TTC549 (cell line): ENCODE measurements around the gene DDX42.
"Not testable (repeated sequence)": the region's sequence is repeated elsewhere in the genome, so short reads cannot be mapped to it uniquely, and the experiment has no call there.

Source experiments
- FAIRE-seq: peaks from 2 replicates; lab custom pipeline; 2012; peaks lifted over from hg19 to GRCh38; lab: Jason Lieb, UNC

The DDX42 gene

GRCh38 chr17:63775420-63775819 lies 1.4 kb downstream of the DDX42 start:
- no peak for FAIRE-seq

DNA sequence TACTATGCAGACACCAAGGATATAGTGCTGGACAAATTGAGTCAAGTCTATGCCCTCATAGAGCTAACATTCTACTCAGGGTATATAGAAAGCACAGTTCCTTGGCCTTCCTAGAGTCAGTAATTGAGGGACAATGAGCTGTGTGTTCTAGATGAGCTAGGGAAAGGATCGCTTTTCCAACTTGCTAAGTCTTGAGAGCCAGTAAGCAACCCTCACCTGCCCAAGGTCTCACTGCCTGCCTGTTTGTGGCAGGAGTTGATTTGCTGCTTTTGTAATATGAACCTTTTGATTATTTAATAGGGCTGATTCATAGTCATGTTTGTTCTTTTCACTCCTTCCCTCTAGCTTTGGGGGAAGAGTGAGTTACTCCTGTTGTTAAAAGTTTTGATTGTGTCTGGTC lies 6.5 kb downstream of the DDX42 start:
- no peak for FAIRE-seq

DNA sequence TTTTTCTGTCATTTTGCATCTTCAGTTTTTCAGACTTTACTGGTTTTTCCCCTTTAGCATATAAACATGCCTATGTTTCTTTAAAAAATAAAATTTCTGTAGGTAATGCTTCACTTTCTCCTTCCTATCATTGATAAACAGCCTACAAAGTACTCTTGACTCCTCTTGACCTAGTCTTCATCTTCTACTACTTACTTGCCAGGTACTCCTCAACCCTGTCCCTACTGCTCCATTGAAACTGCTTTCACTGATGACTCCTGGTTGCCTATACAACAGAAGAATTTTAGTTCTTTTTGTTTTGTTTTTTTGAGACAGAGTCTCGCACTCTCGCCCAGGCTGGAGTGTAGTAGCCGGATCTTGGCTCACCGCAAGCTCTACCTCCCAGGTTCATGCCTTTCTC lies 7.0 kb downstream of the DDX42 start:
- no peak for FAIRE-seq

GRCh38 chr17:63783522-63783921 lies 9.6 kb downstream of the DDX42 start:
- FAIRE-seq: no peak

DNA sequence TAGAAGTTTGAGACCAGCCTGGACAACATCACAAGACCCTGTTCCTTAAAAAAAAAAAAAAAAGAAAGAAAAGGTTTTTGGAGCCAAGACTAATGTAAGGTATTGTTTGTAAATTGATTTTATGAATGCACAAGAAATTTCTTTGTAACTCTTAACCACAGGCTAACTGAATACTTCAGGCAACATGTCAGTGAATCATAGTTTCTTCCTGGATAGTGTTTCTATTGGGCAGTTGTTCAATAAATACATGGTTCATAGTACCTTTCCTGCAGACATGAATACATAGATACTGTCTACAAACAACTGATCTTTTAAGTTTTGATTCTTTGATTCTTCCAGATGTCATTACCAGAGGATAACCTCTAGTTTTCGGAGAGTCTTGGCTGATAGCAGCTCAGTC lies 11.6 kb downstream of the DDX42 start:
- no peak for FAIRE-seq

DNA sequence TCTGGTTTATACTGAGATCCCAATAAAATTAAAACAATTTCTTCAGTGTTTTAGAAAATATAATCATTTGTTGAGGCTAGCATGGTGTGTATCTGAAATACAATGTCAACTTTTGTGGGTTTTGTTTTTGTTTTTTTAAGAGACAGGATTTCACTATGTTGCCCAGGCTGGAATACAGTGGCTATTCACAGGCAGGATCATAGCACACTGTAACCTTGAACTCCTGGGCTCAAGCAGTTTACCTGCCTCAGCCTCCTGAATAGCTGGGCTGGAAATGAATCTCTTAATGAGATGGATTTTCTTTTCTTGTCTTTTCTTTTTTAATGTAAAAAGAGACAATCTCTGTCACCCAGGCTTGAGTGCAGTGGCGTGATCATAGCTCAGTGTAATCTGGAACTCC lies 12.1 kb downstream of the DDX42 start:
- no peak for FAIRE-seq

- FAIRE-seq: no peak
Observed at GRCh38 chr17:63786971-63787711, 13.2 kb downstream of the DDX42 start.

DNA sequence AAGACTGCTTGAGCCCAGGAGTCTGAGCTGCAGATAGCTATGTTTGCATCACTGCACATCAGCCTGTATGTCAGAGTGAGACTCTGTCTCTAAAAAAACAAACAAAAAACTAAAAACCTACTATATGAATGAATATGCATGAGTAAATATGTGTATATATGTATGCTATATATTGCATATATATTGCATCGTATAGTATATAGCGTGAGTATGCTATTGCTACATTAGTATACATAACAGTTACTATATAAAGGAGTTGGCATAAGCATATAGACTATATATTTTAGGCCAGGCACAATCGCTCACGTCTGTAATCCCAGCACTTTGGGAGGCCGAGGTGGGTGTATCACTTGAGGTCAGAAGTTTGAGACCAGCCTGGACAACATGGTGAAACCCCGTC lies 16.1 kb downstream of the DDX42 start:
- no peak for FAIRE-seq

DNA sequence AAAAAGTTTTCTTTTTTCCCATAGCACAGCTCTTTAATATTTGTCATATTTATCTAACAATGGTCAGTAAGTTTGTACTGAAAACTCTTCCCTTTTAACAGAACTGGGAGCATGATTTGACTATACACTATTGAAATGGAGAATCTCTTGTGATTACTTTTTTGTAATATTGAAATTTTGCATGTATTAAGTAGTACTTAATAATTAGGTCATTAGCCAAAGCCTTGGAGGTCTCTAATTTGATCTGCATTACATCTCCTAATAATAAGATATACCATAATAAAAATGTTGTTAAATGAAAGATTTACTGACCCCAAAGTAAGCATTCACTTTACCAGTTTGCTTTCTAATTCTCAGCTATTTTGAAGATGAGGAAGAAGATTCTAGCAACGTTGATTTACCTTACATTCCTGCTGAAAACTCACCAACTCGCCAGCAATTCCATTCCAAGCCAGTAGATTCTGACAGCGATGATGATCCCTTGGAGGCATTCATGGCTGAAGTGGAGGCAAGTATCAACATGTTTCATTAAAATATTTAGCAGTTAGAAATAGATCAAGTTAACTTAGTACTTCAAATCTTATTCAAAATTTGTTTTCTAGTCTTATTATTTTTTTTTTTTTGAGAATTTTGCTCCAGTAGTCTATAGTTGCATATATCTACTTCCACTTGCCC lies 18.2 kb downstream of the DDX42 start:
- FAIRE-seq: no peak

GRCh38 chr17:63796375-63796774 lies 22.4 kb downstream of the DDX42 start:
- FAIRE-seq: not testable (repeated sequence)

- FAIRE-seq: no peak
Observed at GRCh38 chr17:63798572-63799106, 24.7 kb downstream of the DDX42 start.

DNA sequence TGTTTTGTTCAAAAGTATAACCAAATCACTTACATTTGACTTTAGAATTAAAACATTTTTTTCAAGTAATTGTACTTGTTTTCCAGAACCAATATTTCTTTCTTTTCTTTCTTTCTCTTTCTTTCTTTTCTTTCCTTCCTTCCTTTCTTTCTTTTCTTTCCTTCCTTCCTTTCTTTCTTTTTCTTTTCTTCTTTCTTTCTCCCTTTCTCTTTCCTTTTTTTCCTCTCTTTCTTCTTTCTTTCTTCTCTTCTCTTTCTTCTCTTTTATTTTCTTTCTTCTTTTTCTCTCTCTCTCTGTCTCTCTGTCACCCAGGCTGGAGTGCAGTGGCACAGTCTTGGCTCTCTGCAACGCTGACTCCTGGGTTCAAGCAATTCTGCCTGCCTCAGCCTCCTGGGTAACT lies 26.8 kb downstream of the DDX42 start:
- FAIRE-seq: no peak

DNA sequence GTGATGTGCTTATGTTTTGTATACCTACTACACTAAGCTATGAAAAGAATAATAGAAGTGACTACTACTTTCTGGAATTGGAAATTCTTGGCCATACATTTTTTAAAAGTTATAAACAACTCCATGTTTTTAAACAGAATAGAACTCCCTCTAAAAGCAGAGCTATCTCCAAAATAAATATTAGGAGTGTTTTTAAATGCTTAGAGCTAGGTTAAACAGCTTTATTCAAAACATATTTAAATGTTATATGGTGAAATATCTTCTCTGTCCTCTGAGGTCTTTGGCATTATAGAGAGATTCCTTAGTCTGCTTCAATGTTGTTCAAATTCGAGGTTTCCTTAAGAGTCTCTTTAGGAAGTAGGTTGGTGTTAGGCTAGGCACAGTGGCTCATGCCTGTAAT lies 30.4 kb downstream of the DDX42 start:
- FAIRE-seq: no peak

- no peak for FAIRE-seq
Observed at GRCh38 chr17:63805591-63805990, 31.6 kb downstream of the DDX42 start.

DNA sequence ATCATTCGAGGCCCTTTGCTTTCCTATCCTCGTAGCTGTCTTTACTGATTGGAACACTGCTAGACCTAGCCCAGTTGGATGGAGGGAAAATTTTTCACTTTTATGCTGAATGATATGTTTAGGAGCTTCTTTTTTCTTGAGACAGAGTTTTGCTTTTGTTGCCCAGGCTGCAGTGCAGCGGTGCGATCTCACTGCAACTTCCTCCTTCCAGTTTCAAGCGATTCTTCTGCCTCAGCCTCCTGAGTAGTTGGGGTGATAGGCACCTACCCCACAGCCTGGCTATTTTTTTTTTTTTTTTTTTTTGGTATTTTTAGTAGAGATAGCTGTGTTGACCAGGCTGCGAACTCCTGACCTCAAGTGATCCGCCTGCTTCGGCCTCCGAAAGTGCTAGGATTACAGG lies 36.0 kb downstream of the DDX42 start:
- no peak for FAIRE-seq

DNA sequence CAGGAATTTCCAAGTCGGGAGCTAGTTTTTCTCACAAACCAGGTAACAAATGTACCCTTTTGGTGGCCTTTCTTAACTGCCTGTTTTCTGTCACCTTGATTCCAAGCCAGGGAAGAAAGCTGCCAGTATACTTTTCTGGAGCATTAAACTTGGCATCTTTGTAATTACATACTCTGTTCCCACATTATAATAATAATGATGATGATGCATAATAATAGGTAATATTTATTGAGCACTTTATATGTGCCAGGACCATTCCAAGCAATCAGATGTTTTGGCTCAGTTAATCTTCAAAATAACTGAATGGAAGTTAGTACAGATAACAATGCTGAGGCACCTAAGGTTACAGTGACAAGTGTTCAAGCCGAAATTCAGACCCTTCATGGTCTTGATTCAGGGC lies 42.2 kb downstream of the DDX42 start:
- no peak for FAIRE-seq

GRCh38 chr17:63816669-63817068 lies 42.7 kb downstream of the DDX42 start:
- FAIRE-seq: no peak

DNA sequence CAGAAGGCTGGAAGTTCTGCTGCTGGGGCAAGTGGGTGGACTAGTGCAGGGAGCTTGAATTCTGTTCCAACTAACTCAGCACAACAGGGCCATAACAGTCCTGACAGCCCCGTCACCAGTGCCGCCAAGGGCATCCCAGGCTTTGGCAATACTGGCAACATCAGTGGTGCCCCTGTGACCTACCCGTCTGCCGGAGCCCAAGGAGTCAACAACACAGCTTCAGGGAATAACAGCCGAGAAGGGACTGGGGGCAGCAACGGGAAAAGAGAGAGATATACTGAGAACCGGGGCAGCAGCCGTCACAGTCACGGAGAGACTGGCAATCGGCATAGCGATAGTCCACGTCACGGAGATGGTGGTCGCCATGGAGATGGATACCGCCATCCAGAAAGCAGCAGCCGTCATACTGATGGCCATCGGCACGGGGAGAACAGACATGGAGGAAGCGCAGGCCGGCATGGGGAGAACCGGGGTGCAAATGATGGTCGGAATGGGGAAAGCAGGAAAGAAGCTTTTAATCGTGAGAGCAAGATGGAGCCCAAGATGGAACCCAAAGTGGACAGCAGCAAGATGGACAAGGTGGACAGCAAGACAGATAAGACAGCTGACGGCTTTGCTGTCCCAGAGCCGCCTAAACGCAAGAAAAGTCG lies 43.9 kb downstream of the DDX42 start:
- FAIRE-seq: no peak

GRCh38 chr17:63819131-63819530 lies 45.2 kb downstream of the DDX42 start:
- FAIRE-seq: no peak

- no peak for FAIRE-seq
Observed at GRCh38 chr17:63819585-63820537, 45.9 kb downstream of the DDX42 start.

DNA sequence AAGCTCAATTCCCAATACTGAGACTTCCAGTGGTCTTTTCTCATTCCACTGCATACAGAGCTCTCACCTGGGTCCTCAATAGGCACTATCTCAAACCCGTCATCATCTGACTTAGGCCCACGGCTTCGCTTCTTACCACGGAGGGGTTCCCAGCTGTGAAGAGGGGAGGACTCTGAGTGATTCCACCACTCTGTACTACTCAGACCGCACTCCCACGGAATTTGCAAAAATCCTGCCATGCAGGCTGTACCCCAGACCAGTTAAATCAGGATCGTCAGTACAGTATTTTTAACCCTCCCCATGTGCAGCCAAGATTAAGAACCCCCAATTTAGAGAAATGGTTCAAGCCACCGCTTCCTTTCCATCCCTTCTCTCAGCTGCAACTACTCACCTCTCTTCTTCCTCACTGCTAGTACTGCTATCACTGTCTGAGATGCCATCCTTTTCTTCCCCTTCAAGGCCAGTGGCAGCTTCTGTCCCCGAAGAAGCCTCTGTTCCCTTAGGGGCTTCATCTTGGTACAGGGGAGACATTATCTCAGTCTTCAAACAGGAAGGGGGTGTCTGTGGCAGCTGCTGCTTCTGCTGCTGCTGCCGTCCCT lies 47.1 kb downstream of the DDX42 start:
- no peak for FAIRE-seq

GRCh38 chr17:63821804-63822203 lies 47.8 kb downstream of the DDX42 start:
- FAIRE-seq: no peak
